Measurements from ENCODE around the gene PHYKPL.
"Not testable (repeated sequence)": the region's sequence is repeated elsewhere in the genome, so short reads cannot be mapped to it uniquely, and the experiment has no call there.

Gene PHYKPL

DNA sequence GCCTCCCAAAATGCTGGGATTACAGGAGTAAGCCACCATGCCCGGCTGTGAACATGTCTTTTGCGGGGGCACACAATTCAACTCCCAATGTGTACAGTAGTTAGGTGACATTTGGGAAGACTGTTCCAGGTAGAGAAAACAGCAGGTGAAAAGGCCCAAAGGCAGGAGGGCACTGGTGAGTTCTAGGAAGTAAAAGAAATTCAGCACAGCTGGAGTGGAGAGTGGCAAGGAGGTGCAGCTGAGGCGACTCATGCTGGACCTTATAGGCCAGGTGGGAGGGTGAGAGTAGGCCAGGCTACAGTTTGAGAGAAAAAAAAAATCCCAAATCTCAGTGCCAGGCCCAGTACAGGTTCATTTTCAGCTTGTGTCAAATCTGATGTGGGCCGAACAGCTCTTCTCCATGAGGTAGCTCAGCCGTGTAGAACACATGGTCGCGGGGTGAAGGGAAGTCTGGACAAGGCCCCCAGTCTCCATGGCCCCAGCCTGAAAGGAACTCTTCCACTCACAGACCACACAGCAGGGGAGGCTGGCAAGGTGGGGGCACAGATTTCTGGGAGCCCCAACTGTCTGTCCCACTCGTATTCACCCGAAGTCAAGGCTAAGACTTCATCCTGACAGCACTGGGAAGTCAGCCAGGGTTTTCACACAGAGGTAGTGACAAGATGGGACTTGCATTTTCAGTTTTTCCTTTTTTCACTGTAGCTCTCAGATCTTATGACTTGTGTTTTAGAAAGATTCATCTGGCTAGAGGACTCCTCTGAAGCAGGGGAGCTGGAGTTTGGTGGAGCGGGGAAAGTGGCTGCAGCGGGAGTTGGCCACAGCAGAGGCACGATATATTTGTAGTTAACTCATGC is 32.8 kb downstream of the PHYKPL start:
- Histone ChIP-seq H3K4me1 (ENCODE audit: insufficient read depth, low read length) (peaks cover 8% of the 10 kb centered on the region; the same call in 1 of the 2 replicates), H3K36me3 (ENCODE audit: insufficient read depth, low read length) (no peaks in the 10 kb centered on the region; the same call in 1 of the 2 replicates), H3K9me3 (ENCODE audit: insufficient read depth, low read length, severe bottlenecking) (no peaks in the 10 kb centered on the region), H2AFZ (ENCODE audit: low read depth, low read length) (no peak overlapping the region), H3K27me3 (ENCODE audit: insufficient read depth, low read length, poor library complexity) (peaks cover 4% of the 10 kb centered on the region), H3K4me2 (ENCODE audit: insufficient read depth, low read length) (no peak overlapping the region), H3K9ac (ENCODE audit: low read depth, low read length) (no peak overlapping the region), H4K20me1 (ENCODE audit: insufficient read depth, low read length) (no peaks in the 10 kb centered on the region; the same call in 1 of the 2 replicates), H3K4me3 (ENCODE audit: low read depth in 1 of 2, low read length in 2 of 2) (no peak overlapping the region), H3K79me2 (ENCODE audit: insufficient read depth, low read length) (peaks cover 11% of the 10 kb centered on the region), H3K27ac (ENCODE audit: low read length) (no peak overlapping the region)
- TF ChIP-seq EZH2 (IDR thresholded peaks at IDR 0.05; ENCODE audit: borderline replicate concordance, low read depth, low read length, severe bottlenecking): no peak
- TF ChIP-seq, protein P1, sequence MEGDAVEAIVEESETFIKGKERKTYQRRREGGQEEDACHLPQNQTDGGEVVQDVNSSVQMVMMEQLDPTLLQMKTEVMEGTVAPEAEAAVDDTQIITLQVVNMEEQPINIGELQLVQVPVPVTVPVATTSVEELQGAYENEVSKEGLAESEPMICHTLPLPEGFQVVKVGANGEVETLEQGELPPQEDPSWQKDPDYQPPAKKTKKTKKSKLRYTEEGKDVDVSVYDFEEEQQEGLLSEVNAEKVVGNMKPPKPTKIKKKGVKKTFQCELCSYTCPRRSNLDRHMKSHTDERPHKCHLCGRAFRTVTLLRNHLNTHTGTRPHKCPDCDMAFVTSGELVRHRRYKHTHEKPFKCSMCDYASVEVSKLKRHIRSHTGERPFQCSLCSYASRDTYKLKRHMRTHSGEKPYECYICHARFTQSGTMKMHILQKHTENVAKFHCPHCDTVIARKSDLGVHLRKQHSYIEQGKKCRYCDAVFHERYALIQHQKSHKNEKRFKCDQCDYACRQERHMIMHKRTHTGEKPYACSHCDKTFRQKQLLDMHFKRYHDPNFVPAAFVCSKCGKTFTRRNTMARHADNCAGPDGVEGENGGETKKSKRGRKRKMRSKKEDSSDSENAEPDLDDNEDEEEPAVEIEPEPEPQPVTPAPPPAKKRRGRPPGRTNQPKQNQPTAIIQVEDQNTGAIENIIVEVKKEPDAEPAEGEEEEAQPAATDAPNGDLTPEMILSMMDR (IDR thresholded peaks at IDR 0.05; ENCODE audit: borderline replicate concordance, extremely low read depth, low read length, poor library complexity, severe bottlenecking): no peak
- DNase-seq (no peak), ATAC-seq (ENCODE audit: insufficient read depth, low read depth) (no peak)

DNA sequence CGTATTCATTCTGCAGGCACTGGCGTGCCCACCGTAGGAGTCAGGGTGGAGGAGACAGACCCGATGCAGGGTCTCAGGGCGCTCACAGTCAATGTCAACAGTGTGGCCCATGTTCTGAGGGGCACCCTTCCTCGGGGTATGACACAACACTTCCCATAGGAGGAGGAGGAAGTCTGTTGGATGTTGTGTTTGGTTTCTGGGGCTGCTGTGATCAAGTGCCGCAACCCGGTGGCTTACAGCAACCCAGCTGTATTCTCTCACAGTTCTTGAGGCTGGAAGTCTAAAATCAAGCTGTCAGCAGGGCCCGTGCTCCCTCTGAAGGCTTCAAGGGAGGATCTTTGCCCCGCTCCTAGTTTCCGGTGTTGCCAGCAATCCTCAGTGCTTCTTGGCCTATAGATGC is 33.9 kb downstream of the PHYKPL start:
- H3K4me1 ChIP-seq (ENCODE audit: insufficient read depth, low read length): peaks cover 19% of the 10 kb centered on the region
- peaks cover under 1% of the 10 kb centered on the region for H3K79me2 ChIP-seq (ENCODE audit: insufficient read depth, low read length)
- H3K9me3 ChIP-seq (ENCODE audit: insufficient read depth, low read length, severe bottlenecking): no peaks in the 10 kb centered on the region
- H3K4me3 ChIP-seq (ENCODE audit: low read depth in 1 of 2, low read length in 2 of 2): no peak overlapping the region
- DNase-seq (no peak), ATAC-seq (ENCODE audit: insufficient read depth, low read depth) (no peak)
- no peaks in the 10 kb centered on the region; the same call in 1 of the 2 replicates for H4K20me1 ChIP-seq (ENCODE audit: insufficient read depth, low read length)
- H3K9ac ChIP-seq (ENCODE audit: low read depth, low read length): no peak overlapping the region
- peaks cover 8% of the 10 kb centered on the region for H3K27me3 ChIP-seq (ENCODE audit: insufficient read depth, low read length, poor library complexity)
- no peak for TF ChIP-seq EZH2 (IDR thresholded peaks at IDR 0.05; ENCODE audit: borderline replicate concordance, low read depth, low read length, severe bottlenecking)
- TF ChIP-seq, protein P1 (IDR thresholded peaks at IDR 0.05; ENCODE audit: borderline replicate concordance, extremely low read depth, low read length, poor library complexity, severe bottlenecking): no peak
- no peak overlapping the region for H2AFZ ChIP-seq (ENCODE audit: low read depth, low read length)
- no peak overlapping the region for H3K4me2 ChIP-seq (ENCODE audit: insufficient read depth, low read length)
- no peaks in the 10 kb centered on the region for H3K36me3 ChIP-seq (ENCODE audit: insufficient read depth, low read length)
- H3K27ac ChIP-seq (ENCODE audit: low read length): no peak overlapping the region

DNA sequence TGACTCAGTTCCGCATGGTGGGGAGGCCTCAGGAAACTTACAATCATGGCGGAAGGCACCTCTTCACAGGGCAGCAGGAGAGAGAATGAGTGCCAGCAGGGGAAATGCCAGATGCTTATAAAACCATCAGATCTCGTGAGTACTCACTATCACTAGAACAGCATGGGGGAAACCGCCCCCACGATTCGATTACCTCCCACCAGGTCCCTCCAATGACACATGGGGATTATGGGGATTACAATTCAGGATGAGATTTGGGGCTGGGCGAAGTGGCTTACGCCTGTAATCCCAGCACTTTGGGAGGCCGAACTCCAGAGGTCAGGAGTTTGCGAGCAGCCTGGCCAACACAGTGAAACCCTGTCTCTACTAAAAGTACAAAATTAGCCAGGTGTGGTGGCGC is 34.5 kb downstream of the PHYKPL start:
- not testable (repeated sequence) for ATAC-seq (ENCODE audit: insufficient read depth, low read depth); H4K20me1 ChIP-seq (ENCODE audit: insufficient read depth, low read length); H3K79me2 ChIP-seq (ENCODE audit: insufficient read depth, low read length); H3K4me3 ChIP-seq (ENCODE audit: low read depth in 1 of 2, low read length in 2 of 2); H3K27me3 ChIP-seq (ENCODE audit: insufficient read depth, low read length, poor library complexity); H3K9ac ChIP-seq (ENCODE audit: low read depth, low read length); H3K27ac ChIP-seq (ENCODE audit: low read length); H2AFZ ChIP-seq (ENCODE audit: low read depth, low read length); H3K9me3 ChIP-seq (ENCODE audit: insufficient read depth, low read length, severe bottlenecking); H3K4me2 ChIP-seq (ENCODE audit: insufficient read depth, low read length); DNase-seq; H3K36me3 ChIP-seq (ENCODE audit: insufficient read depth, low read length)
- peaks cover 24% of the 10 kb centered on the region for H3K4me1 ChIP-seq (ENCODE audit: insufficient read depth, low read length)

DNA sequence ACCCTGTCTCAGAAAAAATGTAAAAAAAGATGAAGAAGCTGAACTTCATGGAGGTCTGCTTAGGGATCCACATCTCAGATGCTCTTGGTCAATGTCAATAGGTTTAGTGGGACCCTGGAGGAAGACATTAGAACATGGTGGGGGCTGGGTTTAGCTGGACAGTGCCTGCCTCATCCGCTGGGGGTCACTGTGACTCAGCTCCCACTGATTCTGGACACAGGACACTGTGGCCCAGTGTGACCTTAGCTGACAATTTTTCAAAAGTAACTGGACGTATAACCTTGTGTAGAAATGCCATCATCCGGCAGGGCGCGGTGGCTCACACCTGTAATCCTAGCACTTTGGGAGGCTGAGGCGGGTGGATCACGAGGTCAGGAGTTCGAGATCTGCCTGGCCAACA is 35.6 kb downstream of the PHYKPL start:
- Histone ChIP-seq H4K20me1 (ENCODE audit: insufficient read depth, low read length) (no peaks in the 10 kb centered on the region; the same call in 1 of the 2 replicates), H3K36me3 (ENCODE audit: insufficient read depth, low read length) (no peaks in the 10 kb centered on the region), H3K9ac (ENCODE audit: low read depth, low read length) (no peak overlapping the region), H3K27ac (ENCODE audit: low read length) (no peak overlapping the region), H3K4me1 (ENCODE audit: insufficient read depth, low read length) (peaks cover 19% of the 10 kb centered on the region), H2AFZ (ENCODE audit: low read depth, low read length) (no peak overlapping the region), H3K27me3 (ENCODE audit: insufficient read depth, low read length, poor library complexity) (peaks cover 8% of the 10 kb centered on the region), H3K4me2 (ENCODE audit: insufficient read depth, low read length) (no peak overlapping the region), H3K4me3 (ENCODE audit: low read depth in 1 of 2, low read length in 2 of 2) (no peak overlapping the region), H3K9me3 (ENCODE audit: insufficient read depth, low read length, severe bottlenecking) (no peaks in the 10 kb centered on the region), H3K79me2 (ENCODE audit: insufficient read depth, low read length) (no peaks in the 10 kb centered on the region)
- TF ChIP-seq, protein P1 (IDR thresholded peaks at IDR 0.05; ENCODE audit: borderline replicate concordance, extremely low read depth, low read length, poor library complexity, severe bottlenecking): no peak
- no peak for TF ChIP-seq EZH2 (IDR thresholded peaks at IDR 0.05; ENCODE audit: borderline replicate concordance, low read depth, low read length, severe bottlenecking)
- DNase-seq (no peak), ATAC-seq (ENCODE audit: insufficient read depth, low read depth) (no peak)
